ENCODE measurements around the gene ODC1.

The ODC1 gene

GRCh38 chr2:10400568-10400977, 47.6 kb downstream of the ODC1 start:
- no peak for DNase-seq (ENCODE audit: low spot score)

DNA sequence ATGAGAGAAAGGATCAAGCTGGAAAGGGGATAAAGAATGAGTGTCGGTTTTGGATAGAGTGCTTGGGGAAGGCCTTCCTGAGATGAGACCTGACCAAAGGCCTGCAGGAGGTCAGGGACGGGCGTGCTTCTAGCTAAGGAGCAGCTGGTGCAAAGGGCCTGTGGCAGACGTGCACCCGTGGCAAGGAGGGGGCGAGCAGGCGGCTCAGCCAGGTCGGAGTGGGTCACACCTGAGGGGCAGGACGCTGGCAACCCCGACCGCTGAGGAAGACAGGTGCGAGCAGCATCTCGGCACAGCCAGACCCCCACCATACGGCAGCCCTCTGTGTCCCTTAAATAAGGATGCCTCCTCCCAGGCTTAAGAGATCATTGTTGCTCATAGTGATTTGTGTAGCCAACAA, 48.1 kb downstream of the ODC1 start:
- DNase-seq (ENCODE audit: low spot score), result no peak

DNA sequence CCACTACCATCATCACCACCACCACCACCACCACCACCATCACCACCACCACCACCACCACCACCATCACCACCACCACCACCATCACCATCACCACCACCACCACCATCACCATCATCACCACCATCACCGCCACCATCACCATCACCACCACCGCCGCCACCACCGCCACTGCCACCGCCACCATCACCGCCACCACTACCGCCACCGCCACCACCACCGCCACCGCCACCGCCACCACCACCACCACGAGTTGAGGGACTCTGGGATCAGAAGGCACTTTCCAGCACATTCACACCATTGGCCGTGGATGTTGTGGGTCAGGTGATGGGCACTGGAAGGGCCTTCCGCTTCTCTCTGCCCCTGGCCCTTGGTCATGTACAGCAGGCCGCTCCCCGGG, 48.8 kb downstream of the ODC1 start:
- no peak for DNase-seq (ENCODE audit: low spot score)

DNA sequence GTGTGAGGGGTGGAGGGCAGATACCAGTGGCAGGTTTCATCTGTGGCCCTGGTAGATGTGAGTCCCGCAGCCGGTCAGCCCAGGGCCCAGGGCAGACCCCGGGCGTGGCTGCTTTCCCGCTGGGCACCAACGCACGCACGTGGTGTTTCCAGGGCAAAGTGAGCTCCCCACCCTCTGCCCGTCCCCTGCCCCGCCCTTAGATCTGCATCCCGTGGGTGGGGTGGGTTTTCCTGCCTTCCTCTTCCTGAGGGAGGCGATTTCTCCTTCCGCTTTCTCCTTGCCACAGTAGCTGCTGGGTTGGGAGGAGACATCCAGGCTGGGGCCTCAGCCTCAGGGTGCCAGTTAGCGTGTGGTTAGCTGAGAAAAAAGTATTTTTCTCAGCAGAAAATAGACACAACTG, 49.6 kb downstream of the ODC1 start:
- DNase-seq (ENCODE audit: low spot score), result no peak

GRCh38 chr2:10397878-10398277, 50.2 kb downstream of the ODC1 start:
- no peak for DNase-seq (ENCODE audit: low spot score)

DNA sequence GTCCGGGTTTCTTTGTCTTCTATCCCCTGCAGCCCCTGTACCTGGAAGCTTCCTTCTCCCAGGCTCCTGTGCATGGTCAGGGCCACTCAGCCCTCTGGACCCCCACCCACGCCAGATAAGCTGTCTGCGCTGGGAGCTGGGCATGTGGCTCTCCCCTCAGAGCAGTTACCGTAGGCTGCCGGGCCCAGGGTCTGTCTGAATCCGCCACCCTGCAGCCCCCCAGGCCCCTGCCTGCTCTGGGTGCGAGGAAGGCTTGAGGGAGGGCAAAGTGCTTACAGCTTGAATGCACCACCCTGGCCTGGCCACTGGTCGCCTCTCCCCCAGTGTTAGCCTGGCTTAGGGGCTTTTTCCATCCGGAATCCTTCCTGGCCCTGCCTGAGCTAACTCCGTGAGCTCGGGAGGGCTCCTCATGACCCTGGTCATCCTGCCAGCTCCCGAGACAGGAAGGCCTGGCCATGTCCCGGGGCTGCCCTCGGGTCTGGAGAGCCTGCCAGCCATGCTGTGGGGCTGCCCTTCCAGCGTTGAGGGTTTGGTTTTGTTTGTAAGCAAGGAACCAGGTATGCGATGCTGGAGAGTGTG, 50.7 kb downstream of the ODC1 start:
- DNase-seq (ENCODE audit: low spot score), result no peak

GRCh38 chr2:10396464-10396863, 51.7 kb downstream of the ODC1 start:
- no peak for DNase-seq (ENCODE audit: low spot score)

- DNase-seq (ENCODE audit: low spot score), result no peak
Observed at GRCh38 chr2:10395893-10396292, 52.2 kb downstream of the ODC1 start.

GRCh38 chr2:10393640-10393982, 54.5 kb downstream of the ODC1 start:
- DNase-seq (ENCODE audit: low spot score), result peak; percentile 51

GRCh38 chr2:10392951-10393639, 55.0 kb downstream of the ODC1 start:
- peak; percentile 48 for DNase-seq (ENCODE audit: low spot score)

DNA sequence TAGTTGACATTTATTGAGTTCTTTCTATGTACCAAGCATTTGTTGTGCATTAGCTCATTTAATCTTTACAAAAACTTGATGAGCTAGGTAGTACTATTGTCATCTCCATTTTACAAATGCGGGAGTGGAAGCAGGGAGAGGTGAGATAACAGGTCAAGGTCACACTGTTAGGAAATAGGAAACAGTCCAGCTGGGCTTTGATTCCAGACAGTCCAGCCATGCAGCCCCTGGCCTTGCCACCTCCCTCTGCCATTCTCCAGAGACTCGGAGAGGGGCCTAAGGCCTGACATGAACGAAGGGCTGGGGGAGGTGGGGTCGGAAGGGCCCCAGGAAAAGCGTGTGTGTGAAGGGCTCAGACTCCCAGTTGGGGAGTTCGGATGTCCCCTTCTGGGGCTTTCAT, 55.6 kb downstream of the ODC1 start:
- DNase-seq (ENCODE audit: low spot score), result no peak

DNA sequence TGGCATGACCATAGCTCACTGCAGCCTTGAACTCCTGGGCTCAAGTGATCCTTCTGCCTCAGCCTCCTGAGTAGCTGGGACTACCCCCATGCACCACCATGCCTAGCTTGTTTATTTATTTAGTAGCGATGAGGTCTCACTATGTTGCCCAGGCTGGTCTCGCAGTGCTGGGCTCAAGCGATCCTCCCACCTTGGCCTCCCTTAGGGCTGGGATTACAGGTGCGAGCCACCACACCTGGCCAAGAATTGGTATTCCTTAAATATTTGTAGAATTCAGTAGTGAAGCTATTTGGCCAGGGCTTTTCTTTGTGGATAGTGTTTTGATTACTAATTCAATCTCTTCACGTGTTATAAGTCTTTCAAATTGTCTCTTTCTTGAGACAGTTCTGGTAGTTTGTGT, 56.0 kb downstream of the ODC1 start:
- DNase-seq (ENCODE audit: low spot score), result no peak

- DNase-seq (ENCODE audit: low spot score), result peak; percentile 43
Observed at GRCh38 chr2:10390369-10390801, 57.7 kb downstream of the ODC1 start.

All from kidney tubule cell (primary cell).